Fibroblast of the aortic adventitia (primary cell): ENCODE results near the gene CRIP1. TPM values are rescaled to one million over a fixed set of nuclear protein-coding genes. Genes with fewer than 3 reads are reported as not detected.
A peak's percentile ranks its signal among the peaks of the same experiment; 100 is the strongest.

Experiments
- DNase-seq: peaks from one replicate; pipeline ENCODE4 v3.0.0-alpha.2; 2010; ENCODE audit warnings: low read depth
- H3K4me3 ChIP-seq: 2 replicates; pipeline ENCODE4 v1.5.1; 2011; ENCODE audit warnings: low read depth, mild to moderate bottlenecking, control low read depth, low read length, moderate library complexity
- total RNA-seq: library from RNA; depleted of rRNA; stranded (reverse); fragments of >200 nt; gene quantifications from 2 replicates; pipeline ENCODE4 v1.2.3, GENCODE V29; 2012; ENCODE audit warnings: low replicate concordance
- TF ChIP-seq, protein P1 (sequence below): IDR thresholded peaks from 2 replicates; pipeline ENCODE4 v1.5.1; 2011; ENCODE audit warnings: mild to moderate bottlenecking, low read length, control low read depth, inconsistent platforms; ENCODE audit not compliant: insufficient read depth

CRIP1 gene
- total RNA-seq, 1 donor, result 9.4 TPM

DNA sequence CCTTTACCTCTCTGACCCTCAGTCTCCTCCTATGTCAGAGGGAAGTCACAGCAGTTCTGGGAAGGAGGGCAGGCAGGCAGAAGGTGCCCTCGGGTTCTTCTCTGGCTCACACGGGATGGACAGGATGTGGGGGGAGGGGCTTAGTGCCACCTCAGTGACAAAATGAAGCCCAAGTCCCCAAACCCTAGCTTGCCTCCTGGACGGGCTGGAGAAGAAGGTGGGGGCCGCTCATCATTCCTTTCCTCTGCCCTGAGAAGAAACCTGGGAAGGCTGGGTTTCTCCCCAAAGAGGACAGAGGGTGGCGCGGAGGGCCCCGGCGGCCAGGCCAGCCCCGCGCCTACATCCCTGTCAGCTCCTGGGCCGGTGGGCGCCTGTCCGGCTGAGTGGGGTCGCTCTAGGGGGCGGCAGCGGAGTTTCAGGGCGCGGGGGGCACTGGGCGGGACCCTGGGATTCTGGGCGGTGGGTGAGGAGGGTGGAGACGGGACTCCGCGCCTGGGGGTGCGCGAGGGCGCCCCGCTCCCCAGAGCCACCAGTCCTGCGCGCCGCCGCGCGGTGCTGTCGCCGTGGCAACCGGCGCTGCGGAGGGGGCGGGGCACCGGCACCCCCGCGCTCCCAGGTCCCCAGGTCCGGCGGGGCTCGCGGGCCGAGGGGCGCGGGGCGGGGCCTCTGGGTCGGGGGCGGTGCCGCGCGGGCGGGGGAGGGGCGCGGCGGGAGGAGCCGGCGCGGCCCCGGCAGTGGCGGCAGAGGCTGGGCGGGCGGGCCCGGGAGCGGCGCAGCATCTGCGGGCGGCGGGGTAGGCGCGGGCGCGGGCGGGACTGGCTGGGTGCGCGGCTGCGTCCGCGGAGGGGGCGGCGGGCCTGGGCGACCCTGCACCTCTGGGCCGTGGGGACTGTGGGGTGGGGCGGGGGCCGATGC, 39.4 kb downstream of the CRIP1 start, which contains the start of gene TMEM121:
TMEM121 (plus strand) TSS at position 723 of the 915 bp plus-strand sequence. CDS start 2,252 bp downstream, outside the sequence.
- TF ChIP-seq, protein P1, sequence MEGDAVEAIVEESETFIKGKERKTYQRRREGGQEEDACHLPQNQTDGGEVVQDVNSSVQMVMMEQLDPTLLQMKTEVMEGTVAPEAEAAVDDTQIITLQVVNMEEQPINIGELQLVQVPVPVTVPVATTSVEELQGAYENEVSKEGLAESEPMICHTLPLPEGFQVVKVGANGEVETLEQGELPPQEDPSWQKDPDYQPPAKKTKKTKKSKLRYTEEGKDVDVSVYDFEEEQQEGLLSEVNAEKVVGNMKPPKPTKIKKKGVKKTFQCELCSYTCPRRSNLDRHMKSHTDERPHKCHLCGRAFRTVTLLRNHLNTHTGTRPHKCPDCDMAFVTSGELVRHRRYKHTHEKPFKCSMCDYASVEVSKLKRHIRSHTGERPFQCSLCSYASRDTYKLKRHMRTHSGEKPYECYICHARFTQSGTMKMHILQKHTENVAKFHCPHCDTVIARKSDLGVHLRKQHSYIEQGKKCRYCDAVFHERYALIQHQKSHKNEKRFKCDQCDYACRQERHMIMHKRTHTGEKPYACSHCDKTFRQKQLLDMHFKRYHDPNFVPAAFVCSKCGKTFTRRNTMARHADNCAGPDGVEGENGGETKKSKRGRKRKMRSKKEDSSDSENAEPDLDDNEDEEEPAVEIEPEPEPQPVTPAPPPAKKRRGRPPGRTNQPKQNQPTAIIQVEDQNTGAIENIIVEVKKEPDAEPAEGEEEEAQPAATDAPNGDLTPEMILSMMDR, result no peak
- peak within 1 kb of the TSS; percentile 69 for H3K4me3 ChIP-seq
- DNase-seq, result no peak

GRCh38 chr14:105526776-105527380, 40.2 kb downstream of the CRIP1 start:
- no peak for DNase-seq
- peak overlapping the region; percentile 69 for H3K4me3 ChIP-seq
- TF ChIP-seq, protein P1, result no peak

- TF ChIP-seq, protein P1, result no peak
- H3K4me3 ChIP-seq, result peak overlapping the region; percentile 69
Measured at GRCh38 chr14:105527381-105527825, 40.7 kb downstream of the CRIP1 start.

GRCh38 chr14:105527826-105528585, 41.3 kb downstream of the CRIP1 start:
- peak; percentile 66 for DNase-seq
- peak overlapping the region; percentile 69 for H3K4me3 ChIP-seq
- TF ChIP-seq, protein P1, result peak; percentile 74

More at GRCh38 chr14:105527381-105527825, 40.7 kb downstream of the CRIP1 start:
- no peak for DNase-seq

GRCh38 chr14:105528586-105529318, 42.1 kb downstream of the CRIP1 start:
- no peak for DNase-seq
- peak overlapping the region; percentile 41 for H3K4me3 ChIP-seq
- TF ChIP-seq, protein P1, result no peak

- H3K4me3 ChIP-seq, result no peak overlapping the region
- DNase-seq, result no peak
- TF ChIP-seq, protein P1, result no peak
Measured at GRCh38 chr14:105529319-105529568, 42.6 kb downstream of the CRIP1 start.
